ENCODE measurements around the gene RABGGTA. TPM values are rescaled to one million over a fixed set of nuclear protein-coding genes. Genes with fewer than 3 reads are reported as not detected.

The RABGGTA gene
- total and polyA plus RNA-seq, 9 of the 15 experiments (the other 6 are each of a cell fraction or from before 2014, with no cell fraction given): 4.5 to 24.2 (median 15.5) TPM

- Histone ChIP-seq H3K4me3 (peak overlapping the region; percentile 71), H3K9ac (ENCODE audit: insufficient read depth in 1 of 2, low read depth in 2 of 2, low read length in 2 of 2) (peak overlapping the region; percentile 76 to 96), H3K4me2 (ENCODE audit: insufficient read depth, low read length) (peak overlapping the region; percentile 91), H3K36me3 (ENCODE audit: control insufficient read depth, insufficient read depth, low read length) (peaks cover 57% of the 10 kb centered on the region), H3K9me1 (ENCODE audit: control insufficient read depth, insufficient read depth, low read length) (peaks cover 3% of the 10 kb centered on the region), H3K79me2 (ENCODE audit: control insufficient read depth, insufficient read depth, low read length) (peaks cover 28% of the 10 kb centered on the region), H4K20me1 (replicated peaks; ENCODE audit: control insufficient read depth, insufficient read depth, low read length) (no peaks in the 10 kb centered on the region), H3K27me3 (ENCODE audit: control insufficient read depth in 2 of 2, insufficient read depth in 2 of 2, low read length in 2 of 2) (no peaks in the 10 kb centered on the region), H3K9me3 (replicated peaks; ENCODE audit: control insufficient read depth, insufficient read depth, low read depth, low read length) (no peaks in the 10 kb centered on the region), H3K27ac (ENCODE audit: extremely low read depth, low read depth, low read length) (peak overlapping the region; percentile 75), H3K4me1 (replicated peaks in 1 of 2; ENCODE audit: control insufficient read depth in 2 of 2, insufficient read depth in 2 of 2, low read length in 2 of 2) (peaks cover 12 to 14% of the 10 kb centered on the region in 2 experiments; a peak in 4 of 5 replicates), H2AFZ (ENCODE audit: low read depth, low read length) (peak overlapping the region; percentile 49)
- POLR2A ChIA-PET: interaction anchor here (0.6 to 2.3 kb wide), 9 partner anchors 9 to 186 kb away, joined by 3 to 10 read pairs (median 3); partner anchors contain the start of genes DCAF11, IPO4, NRL and RABGGTA
- FAIRE-seq: no peak
- ATAC-seq: no peak
- intact Hi-C loops (cut with micrococcal nuclease) (no loop called here), in situ Hi-C loops (cut with MboI) (no loop called here)
- WGBS (ENCODE audit: insufficient coverage, low coverage, missing lambda C conversion rate): 3% methylated on average over 11 of the region's 16 CpGs
- no TSS peak for BruUV-seq (replicated peaks)
- DNase-seq (ENCODE audit: extremely low read depth in 1 of 4, low spot score in 3 of 4): peak in 1 of 4 experiments; percentile 14
- CTCF ChIA-PET (ENCODE audit: low intra/inter-chr PET ratio): no interaction called here
- no peak for TF ChIP-seq TCF3 (CRISPR knock-in tag; IDR thresholded peaks at IDR 0.05)
- TF ChIP-seq CREBBP (IDR thresholded peaks at IDR 0.05; ENCODE audit: low read depth, low read length): no peak
- no peak for TF ChIP-seq ELF2 (CRISPR knock-in tag; IDR thresholded peaks at IDR 0.05)
- no peak for TF ChIP-seq NR2F6 (CRISPR knock-in tag; IDR thresholded peaks at IDR 0.05)
- TF ChIP-seq TEAD4 (IDR thresholded peaks at IDR 0.05; ENCODE audit: low read length): no peak
- no peak for TF ChIP-seq TEAD4 (CRISPR knock-in tag; IDR thresholded peaks at IDR 0.05; ENCODE audit: borderline replicate concordance)
- TF ChIP-seq ZNF347 (CRISPR knock-in tag; IDR thresholded peaks at IDR 0.05; ENCODE audit: low read depth): no peak
- TF ChIP-seq ZNF280B (CRISPR knock-in tag; IDR thresholded peaks at IDR 0.05): no peak
- TF ChIP-seq ZSCAN29 (IDR thresholded peaks at IDR 0.05): no peak
- no peak for TF ChIP-seq SRSF7 (optimal IDR thresholded peaks at IDR 0.05; ENCODE audit: low read depth, low read length)
- TF ChIP-seq THRAP3 (IDR thresholded peaks at IDR 0.05; ENCODE audit: borderline replicate concordance): no peak
- TF ChIP-seq MLX (CRISPR knock-in tag; conservative IDR thresholded peaks at IDR 0.05): no peak
- TF ChIP-seq FOS (IDR thresholded peaks at IDR 0.05; ENCODE audit: extremely low read depth, insufficient read length): no peak
- TF ChIP-seq HMGN3 (IDR thresholded peaks at IDR 0.05; ENCODE audit: borderline replicate concordance, extremely low read depth, insufficient read length, low read depth, low read length): no peak
- TF ChIP-seq NCOA4 (IDR thresholded peaks at IDR 0.05; ENCODE audit: partially characterized antibody): no peak
- TF ChIP-seq POLR2B (IDR thresholded peaks at IDR 0.05; ENCODE audit: low read depth, partially characterized antibody): no peak
- TF ChIP-seq HDGF (IDR thresholded peaks at IDR 0.05): no peak
- TF ChIP-seq ZNF354B (CRISPR knock-in tag; IDR thresholded peaks at IDR 0.05): no peak
- no peak for TF ChIP-seq CEBPZ (IDR thresholded peaks at IDR 0.05; ENCODE audit: borderline replicate concordance, low read depth, low read length)
Measured at GRCh38 chr14:24300326-24300980, 29.1 kb upstream of the RABGGTA start.

All from K562 (cell line).